GM19193 (cell line): Measurements from ENCODE around the gene PPIC.

Experiments used
- POLR2A ChIP-seq: IDR thresholded peaks from 4 replicates; pipeline ENCODE4 v1.6.1; 2011; ENCODE audit not compliant: insufficient read depth, insufficient read length; ENCODE audit errors: extremely low read depth

Gene PPIC

GRCh38 chr5:123036391-123037103, at the start of gene PPIC:
PPIC (minus strand) TSS chr5:123036725; CDS start chr5:123036625, 100 bp downstream.
- no peak for TF ChIP-seq POLR2A

DNA sequence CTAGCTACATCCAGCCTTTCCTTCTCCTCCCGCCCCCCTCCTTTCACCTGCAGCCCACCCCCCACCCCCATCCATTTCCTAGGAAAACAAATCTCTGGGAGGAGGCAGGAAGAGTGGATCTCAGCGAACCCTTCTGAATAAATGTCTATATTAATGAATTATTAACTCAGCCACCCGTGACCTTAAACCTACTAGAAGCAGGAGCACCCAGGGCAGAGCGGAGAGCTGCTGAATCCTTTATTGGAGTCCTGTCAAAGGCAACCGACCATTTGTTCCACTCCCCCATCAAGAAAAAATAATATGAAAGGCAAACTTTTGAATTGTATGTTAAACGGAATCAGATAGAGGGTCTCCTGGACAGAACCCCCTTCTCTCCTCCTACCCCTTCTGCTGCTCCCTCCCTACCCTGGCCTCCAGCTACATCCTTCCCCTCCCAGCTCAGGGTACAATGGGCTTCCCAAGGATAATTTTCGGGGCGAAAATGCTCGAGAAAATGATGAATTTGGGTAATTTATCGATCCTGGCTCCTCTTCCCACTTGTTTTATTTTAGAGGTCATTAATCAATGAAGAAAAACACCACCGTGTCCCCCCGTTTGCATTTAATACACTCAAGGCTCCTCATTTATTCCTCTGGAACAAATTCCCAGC, 49.2 kb upstream of the PPIC start:
- no peak for TF ChIP-seq POLR2A

DNA sequence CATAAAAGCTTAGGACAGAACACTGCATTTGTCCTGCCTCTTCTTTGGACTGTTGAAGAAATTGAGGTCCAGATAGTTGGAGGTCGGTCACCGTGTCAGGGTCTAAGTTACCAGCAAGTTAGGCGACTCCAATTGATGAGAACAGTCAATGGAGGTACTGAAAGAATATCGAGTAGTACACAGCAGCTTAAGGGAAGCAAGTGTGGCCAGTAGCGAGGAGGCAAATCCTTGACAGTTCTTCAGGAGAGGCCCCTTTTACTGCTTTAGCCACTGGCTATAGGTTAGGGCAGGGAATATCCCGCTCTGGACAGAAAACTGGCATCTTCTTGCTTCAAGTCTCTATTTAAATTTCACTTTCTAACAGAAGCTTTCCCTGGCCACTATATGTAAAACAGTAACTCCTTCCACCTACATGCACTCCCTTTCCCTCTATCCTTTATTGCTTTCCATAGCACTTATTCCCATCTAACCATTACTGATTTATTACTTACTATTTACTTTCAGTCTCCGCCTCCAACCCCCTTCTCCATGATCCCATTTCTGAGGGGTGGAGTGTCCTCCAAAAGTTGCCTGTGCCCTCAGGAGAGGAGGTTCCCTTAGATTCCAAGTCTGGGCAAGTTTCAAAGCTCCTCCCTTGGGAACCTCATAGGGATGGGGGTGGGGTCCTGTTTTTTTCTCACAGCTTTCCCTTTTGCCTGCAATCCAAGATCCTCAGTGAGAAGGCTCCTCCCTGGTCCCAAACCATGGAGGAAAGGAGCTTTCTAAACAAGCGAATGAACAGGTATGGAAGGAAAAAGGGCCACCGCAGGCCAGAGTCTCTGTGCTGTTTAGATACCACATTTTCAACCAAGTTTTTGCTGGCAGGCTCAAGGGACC, 48.4 kb upstream of the PPIC start:
- TF ChIP-seq POLR2A = no peak

- no peak for TF ChIP-seq POLR2A
Observed at GRCh38 chr5:123083298-123083697, 46.8 kb upstream of the PPIC start.

- TF ChIP-seq POLR2A = no peak
Observed at GRCh38 chr5:123080215-123080614, 43.7 kb upstream of the PPIC start.

- no peak for TF ChIP-seq POLR2A
Observed at GRCh38 chr5:123075521-123076163, 39.1 kb upstream of the PPIC start.

DNA sequence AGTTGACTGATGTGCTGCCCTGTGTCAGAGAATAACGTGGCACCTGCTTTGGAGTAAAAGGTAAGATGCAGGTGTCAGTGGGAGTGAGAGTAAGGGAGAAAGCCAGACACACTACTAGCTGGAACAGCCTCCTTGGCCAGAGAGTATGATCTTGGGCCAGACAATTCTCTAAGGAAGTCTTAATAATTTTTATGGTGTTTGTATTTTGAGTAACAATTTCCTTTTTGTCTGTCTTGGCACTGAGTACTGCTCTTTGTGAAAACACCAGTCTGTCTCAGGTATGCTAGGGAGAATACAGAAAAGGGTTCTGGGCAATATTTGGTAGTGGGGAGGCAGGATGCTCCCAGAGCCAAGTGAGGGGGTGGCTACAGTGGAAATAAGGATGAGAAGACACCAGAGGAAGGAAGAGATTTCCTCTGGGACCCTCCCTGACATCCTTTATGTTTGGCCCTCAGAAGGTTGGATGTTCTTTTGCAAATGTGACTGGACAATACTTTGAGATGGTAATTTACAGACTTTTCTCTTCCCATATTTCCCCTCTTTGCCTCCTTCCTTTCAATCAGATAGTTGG, 31.9 kb upstream of the PPIC start:
- no peak for TF ChIP-seq POLR2A

GRCh38 chr5:123066016-123066415, 29.5 kb upstream of the PPIC start:
- no peak for TF ChIP-seq POLR2A

- no peak for TF ChIP-seq POLR2A
Observed at GRCh38 chr5:123059455-123059854, 22.9 kb upstream of the PPIC start.

DNA sequence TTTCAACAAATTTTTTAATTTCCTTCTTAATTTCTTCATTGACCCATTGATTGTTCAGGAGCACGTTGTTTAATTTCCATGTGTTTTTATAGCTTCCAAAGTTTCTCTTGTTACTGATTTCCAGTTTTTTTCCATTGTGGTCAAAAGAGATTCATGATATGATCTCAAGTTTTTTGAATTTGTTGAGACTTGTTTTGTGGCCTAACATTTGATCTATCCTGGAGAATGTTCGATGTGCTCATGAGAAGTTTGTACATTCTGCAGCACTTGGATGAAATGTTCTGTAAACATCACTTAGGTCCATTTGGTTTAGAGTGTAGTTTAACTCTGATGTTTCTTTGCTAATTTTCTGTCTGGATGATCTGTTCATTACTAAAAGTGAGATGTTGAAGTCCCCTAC, 14.7 kb upstream of the PPIC start:
- TF ChIP-seq POLR2A = no peak

- TF ChIP-seq POLR2A = no peak
Observed at GRCh38 chr5:123047706-123048105, 11.2 kb upstream of the PPIC start.

DNA sequence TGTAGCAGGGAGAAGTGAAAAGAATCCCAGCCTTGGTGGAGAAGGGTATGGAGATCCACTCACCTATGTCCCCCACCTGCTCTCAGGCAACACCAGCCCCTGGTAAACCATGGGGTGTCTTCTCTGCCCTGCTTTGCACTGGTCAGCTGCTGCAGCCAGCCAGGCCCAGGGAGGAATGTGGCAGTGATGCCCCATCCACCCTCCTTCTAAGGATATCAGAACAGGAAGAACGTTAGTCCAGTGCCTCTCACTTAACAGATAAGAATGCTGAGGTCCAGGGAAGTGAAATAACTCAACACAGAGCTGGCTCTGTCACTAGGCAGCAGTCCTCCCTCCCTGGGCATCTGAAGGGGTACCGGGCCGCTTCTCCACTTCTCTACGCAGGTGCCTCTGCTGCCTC, 9.7 kb upstream of the PPIC start:
- no peak for TF ChIP-seq POLR2A

- no peak for TF ChIP-seq POLR2A
Observed at GRCh38 chr5:123044926-123045617, 8.5 kb upstream of the PPIC start.

GRCh38 chr5:123039673-123040072, 3.1 kb upstream of the PPIC start:
- no peak for TF ChIP-seq POLR2A

DNA sequence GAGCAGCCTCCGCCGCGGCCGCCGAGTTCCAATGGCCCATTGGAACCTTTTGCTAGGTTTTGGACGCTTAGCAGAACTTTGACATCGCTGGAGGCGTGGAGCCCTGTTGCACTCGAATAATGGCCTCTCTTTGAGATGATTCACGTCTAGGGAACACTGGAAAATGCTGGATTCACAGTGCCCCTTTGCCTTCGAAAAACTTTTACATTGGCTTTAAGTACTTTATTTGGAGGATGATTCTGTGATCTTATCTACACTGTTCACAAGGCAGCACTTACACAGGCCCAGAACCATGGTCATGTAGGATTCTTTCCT, 536 bp upstream of the PPIC start:
- no peak for TF ChIP-seq POLR2A

GRCh38 chr5:123035918-123036390, 571 bp downstream of the PPIC start:
- TF ChIP-seq POLR2A = no peak
